IMR-90 (cell line): ENCODE measurements around the gene LIN28A. TPM values are rescaled to one million over a fixed set of nuclear protein-coding genes. Genes with fewer than 3 reads are reported as not detected.

Experiments
- ATAC-seq: fragments of 200-7000 bp; cut with Tn5 transposase; 2 replicates; pipeline ENCODE4 v1.9.1; 2020; ENCODE audit warnings: low read depth, mild to moderate bottlenecking, moderate library complexity
- BruUV-seq: library from RNA; stranded (reverse); fragments of 400-500 nt; replicated peaks from 2 replicates; lab custom pipeline; 2021; lab: Mats Ljungman, UMichigan
- CTCF ChIA-PET: fragments of 300-600 bp; formaldehyde crosslinking; extraction: SDS; loops from one replicate; lab custom pipeline; 2021; ENCODE audit warnings: antibody characterized with exemption; lab: Yijun Ruan, JAX
- POLR2A ChIA-PET: fragments of 300-600 bp; sonication (Branson Sonifier 250); formaldehyde crosslinking; loops from one replicate; lab custom pipeline; 2022; ENCODE audit warnings: antibody characterized with exemption; ENCODE audit not compliant: unreplicated experiment; lab: Charles Lee
- DNase-seq: peaks from one replicate; pipeline ENCODE4 v3.0.0; 2013
- H2AFZ ChIP-seq: replicated peaks from 2 replicates; pipeline ENCODE3; 2013; ENCODE audit warnings: low read length, mild to moderate bottlenecking; ENCODE audit not compliant: poor library complexity
- H2AK5ac ChIP-seq: 2 replicates; pipeline ENCODE4 v1.6.1; 2013; ENCODE audit warnings: low read depth, low read length, inconsistent platforms
- H2AK9ac ChIP-seq: replicated peaks from 2 replicates; pipeline ENCODE3; 2013; ENCODE audit warnings: mild to moderate bottlenecking, low read depth, low read length, moderate library complexity; ENCODE audit not compliant: poor library complexity
- H2BK120ac ChIP-seq: 2 replicates; pipeline ENCODE4 v1.6.1; 2013; ENCODE audit warnings: low read depth, low read length, inconsistent platforms
- H2BK15ac ChIP-seq: 3 replicates; pipeline ENCODE4 v1.6.1; 2013; ENCODE audit warnings: low read depth, low read length, inconsistent platforms
- H2BK20ac ChIP-seq: 2 replicates; pipeline ENCODE4 v1.6.1; 2013; ENCODE audit warnings: low read depth, mild to moderate bottlenecking, inconsistent platforms, low read length, moderate library complexity
- H2BK5ac ChIP-seq: 2 replicates; pipeline ENCODE4 v1.6.1; 2013; ENCODE audit warnings: mild to moderate bottlenecking, low read depth, low read length, inconsistent platforms; ENCODE audit not compliant: poor library complexity, severe bottlenecking
- H3K14ac ChIP-seq: replicated peaks from 2 replicates; pipeline ENCODE4 v1.6.1; 2013; ENCODE audit warnings: low read depth, low read length, inconsistent platforms
- H3K18ac ChIP-seq: 2 replicates; pipeline ENCODE4 v1.6.1; 2013; ENCODE audit warnings: low read depth, low read length, control low read depth
- H3K23ac ChIP-seq: 2 replicates; pipeline ENCODE4 v1.6.1; 2013; ENCODE audit warnings: low read depth, low read length, inconsistent platforms
- H3K27ac ChIP-seq: 2 replicates; pipeline ENCODE4 v1.5.1; 2013; ENCODE audit warnings: mild to moderate bottlenecking, control low read depth, low read length; ENCODE audit not compliant: insufficient read depth
- H3K27me3 ChIP-seq: 2 replicates; pipeline ENCODE4 v1.6.1; 2013; ENCODE audit warnings: low read length; ENCODE audit not compliant: control insufficient read depth, insufficient read depth
- H3K36me3 ChIP-seq: 2 replicates; pipeline ENCODE4 v1.6.1; 2013; ENCODE audit warnings: low read length, mixed read lengths; ENCODE audit not compliant: control insufficient read depth, insufficient read depth
- H3K4ac ChIP-seq: 2 replicates; pipeline ENCODE4 v1.6.1; 2013; ENCODE audit warnings: low read depth, low read length, inconsistent platforms
- H3K4me1 ChIP-seq: 2 replicates; pipeline ENCODE4 v1.6.1; 2013; ENCODE audit warnings: low read length, mixed read lengths; ENCODE audit not compliant: control insufficient read depth, insufficient read depth
- H3K4me2 ChIP-seq: 2 replicates; pipeline ENCODE4 v1.6.1; 2013; ENCODE audit warnings: low read depth, mild to moderate bottlenecking, control low read depth, low read length, moderate library complexity
- H3K4me3 ChIP-seq: 2 replicates; pipeline ENCODE4 v1.5.1; 2013; ENCODE audit warnings: low read depth, mild to moderate bottlenecking, control low read depth, low read length, moderate library complexity; ENCODE audit not compliant: insufficient read depth
- H3K56ac ChIP-seq: 2 replicates; pipeline ENCODE4 v1.6.1; 2013; ENCODE audit warnings: low read length, inconsistent platforms; ENCODE audit not compliant: insufficient read depth; ENCODE audit errors: extremely low read depth
- H3K79me1 ChIP-seq, 2 experiments: 2 replicates each; pipeline ENCODE4 v1.6.1; 2013; ENCODE audit warnings: low read length in 2 of 2, inconsistent platforms in 1 of 2, low read depth in 1 of 2
- H3K9ac ChIP-seq: 2 replicates; pipeline ENCODE4 v1.6.1; 2013; ENCODE audit warnings: low read depth, low read length, control low read depth
- H3K9me1 ChIP-seq: 2 replicates; pipeline ENCODE4 v1.6.1; 2013; ENCODE audit warnings: low read length, inconsistent platforms; ENCODE audit not compliant: insufficient read depth
- H3K9me3 ChIP-seq: 2 replicates; pipeline ENCODE4 v1.6.1; 2013; ENCODE audit warnings: low read length; ENCODE audit not compliant: control insufficient read depth, insufficient read depth
- H4K20me1 ChIP-seq: 2 replicates; pipeline ENCODE4 v1.6.1; 2013; ENCODE audit warnings: low read length, inconsistent platforms; ENCODE audit not compliant: insufficient read depth
- H4K5ac ChIP-seq: 2 replicates; pipeline ENCODE4 v1.6.1; 2013; ENCODE audit warnings: mild to moderate bottlenecking, low read depth, low read length, control low read depth
- H4K8ac ChIP-seq, 2 experiments: 2 replicates each; pipeline ENCODE4 v1.6.1; 2013; ENCODE audit warnings: low read depth in 2 of 2, low read length in 2 of 2, control low read depth in 1 of 2, inconsistent platforms in 1 of 2
- H4K91ac ChIP-seq: 2 replicates; pipeline ENCODE4 v1.6.1; 2013; ENCODE audit warnings: low read depth, low read length, inconsistent platforms; ENCODE audit not compliant: insufficient read depth
- CHD1 ChIP-seq: IDR thresholded peaks from 2 replicates; pipeline ENCODE4 v1.6.1; 2012; ENCODE audit warnings: low read depth, low read length, improper control_type of control experiment
- FOS ChIP-seq: fragments of 150-350 bp; IDR thresholded peaks from 2 replicates; pipeline ENCODE4 v1.6.1; 2016; ENCODE audit warnings: low read depth, low read length
- NFE2L2 ChIP-seq: fragments of 150-350 bp; IDR thresholded peaks from 2 replicates; pipeline ENCODE4 v1.6.1; 2016; ENCODE audit warnings: low read depth, mild to moderate bottlenecking, low read length
- RAD21 ChIP-seq: IDR thresholded peaks from 2 replicates; pipeline ENCODE4 v1.6.1; 2012; ENCODE audit warnings: low read length, improper control_type of control experiment
- USF2 ChIP-seq: fragments of 150-350 bp; IDR thresholded peaks from 2 replicates; pipeline ENCODE4 v1.6.1; 2017; ENCODE audit warnings: mild to moderate bottlenecking, antibody characterized with exemption, low read length, low read depth
- WGBS, 2 experiments: methylation state at CpG; one replicate each; pipeline versions ENCODE4 v1.1.5 to v1.1.7; 2013; ENCODE audit warnings: missing lambda C conversion rate in 2 of 2; ENCODE audit not compliant: insufficient read length in 1 of 2; ENCODE audit errors: extremely low coverage in 2 of 2; 5-methylcytosine and 5-hydroxymethylcytosine counted together
- dilution Hi-C: fragments of 300-500 bp; cut with HindIII; formaldehyde crosslinking; loops from one replicate; pipeline ENCODE4 v1.14.3; 2018; ENCODE audit warnings: low sequenced_read_pairs; ENCODE audit not compliant: unreplicated experiment
- in situ Hi-C: fragments of 300-500 bp; cut with MboI; formaldehyde crosslinking; loops from 3 replicates; pipeline ENCODE4 v1.14.3; 2019; ENCODE audit warnings: low sequenced_read_pairs, inconsistent platforms, mixed read lengths
- intact Hi-C: fragments of 100-400 bp; cut with micrococcal nuclease; formaldehyde crosslinking; loops from 2 replicates; pipeline ENCODE4 v1.10.0; 2022
- polyA plus RNA-seq, 3 experiments: library from polyadenylated mRNA; depleted of rRNA; stranded (reverse); fragments of >200 nt; gene quantifications; 2 replicates each; pipeline ENCODE4 v1.2.3, GENCODE V29; 2012; ENCODE audit warnings: low replicate concordance in 1 of 3
- total RNA-seq: library from RNA; depleted of rRNA; stranded (reverse); fragments of >200 nt; gene quantifications from 2 replicates; pipeline ENCODE4 v1.2.3, GENCODE V29; 2012

The LIN28A gene
- total and polyA plus RNA-seq, 2 of the 4 experiments (the other 2 are of a cell fraction): not detected

- Histone ChIP-seq H3K9ac (no peak overlapping the region), H2BK120ac (no peak overlapping the region), H3K9me1 (no peaks in the 10 kb centered on the region), H3K4ac (no peak overlapping the region), H4K91ac (no peak overlapping the region), H3K27me3 (peaks cover 68% of the 10 kb centered on the region), H3K4me1 (no peaks in the 10 kb centered on the region; the same call in 1 of the 2 replicates), H3K56ac (no peak overlapping the region), H2BK15ac (no peak overlapping the region), H2BK5ac (no peak overlapping the region), H4K8ac (no peak overlapping the region), H3K14ac (no peak overlapping the region), H3K23ac (no peak overlapping the region), H3K18ac (no peak overlapping the region), H3K27ac (no peak overlapping the region), H2AK9ac (no peak overlapping the region), H2AK5ac (no peak overlapping the region), H3K9me3 (no peaks in the 10 kb centered on the region), H3K36me3 (no peaks in the 10 kb centered on the region), H4K20me1 (no peaks in the 10 kb centered on the region), H3K79me1 (no peaks in the 10 kb centered on the region), H4K5ac (no peak overlapping the region), H3K4me3 (no peak overlapping the region), H2BK20ac (no peak overlapping the region), H3K4me2 (no peak overlapping the region), H2AFZ (no peak overlapping the region)
- intact Hi-C loops: no loop called here
- dilution Hi-C loops: no loop called here
- ChIA-PET POLR2A (no interaction called here), CTCF (interaction anchor here (3.0 kb wide), 1 partner anchor 16 kb away, joined by 9 read pairs; no protein-coding TSS in a partner anchor)
- in situ Hi-C loops: no loop called here
- BruUV-seq: no TSS peak
- DNase-seq: no peak
- 75% methylated on average over 2 of the region's 3 CpGs; no CpG with 5 or more reads in 1 of the 2 experiments for WGBS, 2 experiments
- TF ChIP-seq CHD1: no peak
- no peak for TF ChIP-seq NFE2L2
- TF ChIP-seq FOS: no peak
- TF ChIP-seq RAD21: no peak
- TF ChIP-seq USF2: no peak
- no peak for ATAC-seq
Observed at GRCh38 chr1:26362331-26362730, 48.3 kb upstream of the LIN28A start.
